ENCODE results near the gene C1QL2. TPM values are rescaled to one million over a fixed set of nuclear protein-coding genes. Genes with fewer than 3 reads are reported as not detected.

C1QL2 gene
- total RNA-seq, 1 experiment from 2014 or later: 0.81 TPM

- H2BK5ac ChIP-seq (ENCODE audit: insufficient read length, low read length): no peak overlapping the region
- peaks cover 11% of the 10 kb centered on the region for H3K27me3 Mint-ChIP-seq (ENCODE audit: low read depth)
- no peak overlapping the region for H3T11ph ChIP-seq (ENCODE audit: low read length)
- no peak overlapping the region for H3K27ac ChIP-seq (ENCODE audit: insufficient read length, low read depth, low read length)
- no peak overlapping the region for H4K91ac ChIP-seq (ENCODE audit: insufficient read length, low read depth, low read length)
- no peak overlapping the region for H2BK12ac ChIP-seq (ENCODE audit: insufficient read length, low read depth, low read length)
- H3K79me1 ChIP-seq (ENCODE audit: insufficient read depth, low read depth, low read length, poor library complexity, severe bottlenecking): no peaks in the 10 kb centered on the region
- H2BK120ac ChIP-seq (ENCODE audit: low read depth, low read length, poor library complexity, severe bottlenecking): no peak overlapping the region
- peaks cover 6 to 7% of the 10 kb centered on the region in 2 experiments for H3K4me1 Mint-ChIP-seq
- no peaks in the 10 kb centered on the region for H3K79me2 ChIP-seq (ENCODE audit: insufficient read depth, low read length)
- no CpG with 5 or more reads among the region's 10 CpGs for WGBS (ENCODE audit: extremely low coverage, insufficient read length, low lambda C conversion rate)
- H3K27ac Mint-ChIP-seq: no peak overlapping the region
- no peak overlapping the region for H2AK5ac ChIP-seq (ENCODE audit: insufficient read length, low read length)
- H3K4me2 ChIP-seq (ENCODE audit: insufficient read depth, insufficient read length, low read length): no peak overlapping the region
- H3K9me3 ChIP-seq (ENCODE audit: control insufficient read depth, low read depth, low read length): no peaks in the 10 kb centered on the region
- no peaks in the 10 kb centered on the region; the same call in 1 of the 2 replicates for H3K27me3 ChIP-seq (ENCODE audit: insufficient read depth, low read length)
- peaks cover 3% of the 10 kb centered on the region for H3K23me2 ChIP-seq (ENCODE audit: insufficient read length, low read depth, low read length, poor library complexity, severe bottlenecking)
- no peak overlapping the region for H3K18ac ChIP-seq (ENCODE audit: insufficient read length, low read depth, low read length)
- H3K14ac ChIP-seq (ENCODE audit: insufficient read depth, low read length): no peak overlapping the region
- H3K56ac ChIP-seq (ENCODE audit: insufficient read length, low read depth, low read length): no peak overlapping the region
- H3K9ac ChIP-seq (ENCODE audit: extremely low read depth, insufficient read length, low read length): no peak overlapping the region
- H3K23ac ChIP-seq (ENCODE audit: insufficient read length, low read depth, low read length): no peak overlapping the region
- no peaks in the 10 kb centered on the region for H3K4me1 ChIP-seq (ENCODE audit: insufficient read depth, low read length)
- no peak overlapping the region for H2BK20ac ChIP-seq (ENCODE audit: low read depth, low read length, poor library complexity, severe bottlenecking)
- no peak overlapping the region for H4K8ac ChIP-seq (replicated peaks; ENCODE audit: insufficient read length, low read depth, low read length)
- H4K5ac ChIP-seq (ENCODE audit: insufficient read length, low read depth, low read length): no peak overlapping the region
- H2AFZ ChIP-seq (ENCODE audit: low read length): no peak overlapping the region
- H4K20me1 ChIP-seq (ENCODE audit: control insufficient read depth, insufficient read depth, insufficient read length): no peaks in the 10 kb centered on the region
- no peak for DNase-seq
- peaks cover 0 to 3% (median 2%) of the 10 kb centered on the region in 3 experiments; a peak in 3 of 7 replicates for H3K36me3 Mint-ChIP-seq (ENCODE audit: insufficient read depth in 1 of 3, low read depth in 3 of 3)
- H3K4me3 Mint-ChIP-seq: no peak overlapping the region
- H3K9me3 Mint-ChIP-seq: peaks cover 2% of the 10 kb centered on the region in 2 experiments; a peak in 4 of 5 replicates
- H2BK15ac ChIP-seq (ENCODE audit: low read depth, low read length): no peak overlapping the region
- H3K4ac ChIP-seq (ENCODE audit: low read depth, low read length): no peak overlapping the region
- TF ChIP-seq CTCF (conservative IDR thresholded peaks at IDR 0.05): no peak
These were observed 11.2 kb upstream of the C1QL2 start for GRCh38 chr2:119169717-119170116.
